Activated CD8-positive, alpha-beta memory T cell treated with anti-CD3 and anti-CD28 coated beads, Interleukin-2, amount 50 U/mL, for 24 hours (primary cell): Measurements from ENCODE around the gene PEF1.
"Not testable (repeated sequence)": the region's sequence is repeated elsewhere in the genome, so short reads cannot be mapped to it uniquely, and the experiment has no call there.

Source experiments
- DNase-seq: peaks from one replicate; pipeline ENCODE4 v3.0.0-alpha.2; 2020; ENCODE audit errors: extremely low read depth

The PEF1 gene

GRCh38 chr1:31609514-31610118, 35.1 kb downstream of the PEF1 start:
- no peak for DNase-seq

- no peak for DNase-seq
Observed at GRCh38 chr1:31607360-31607759, 37.3 kb downstream of the PEF1 start.

DNA sequence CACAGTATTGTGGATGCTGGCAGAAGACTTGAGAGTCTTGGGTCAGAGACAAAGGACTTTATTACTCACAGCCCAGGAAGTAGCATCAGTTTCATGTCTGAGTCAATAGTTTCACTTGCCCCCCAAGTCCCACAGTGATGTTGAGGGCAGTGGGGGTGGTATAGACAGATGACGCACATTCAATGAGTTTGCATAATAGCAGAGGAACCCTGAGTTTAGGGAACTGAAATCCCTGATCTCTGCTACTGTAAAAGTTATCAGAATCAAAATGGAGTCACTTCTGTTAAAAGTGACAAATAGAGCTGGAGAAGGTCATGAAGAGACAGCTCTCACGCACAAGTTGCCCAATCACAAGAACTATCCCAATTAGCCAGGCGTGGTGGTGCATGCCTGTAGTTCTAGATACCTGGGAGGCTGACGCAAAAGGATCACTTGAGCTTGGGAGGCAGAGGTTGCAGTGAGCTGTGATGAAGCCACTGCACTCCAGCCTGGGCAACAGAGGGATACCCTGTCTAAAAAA, 38.7 kb downstream of the PEF1 start:
- no peak for DNase-seq

GRCh38 chr1:31602081-31602480, 42.6 kb downstream of the PEF1 start:
- no peak for DNase-seq

- no peak for DNase-seq
Observed at GRCh38 chr1:31600641-31601040, 44.0 kb downstream of the PEF1 start.

DNA sequence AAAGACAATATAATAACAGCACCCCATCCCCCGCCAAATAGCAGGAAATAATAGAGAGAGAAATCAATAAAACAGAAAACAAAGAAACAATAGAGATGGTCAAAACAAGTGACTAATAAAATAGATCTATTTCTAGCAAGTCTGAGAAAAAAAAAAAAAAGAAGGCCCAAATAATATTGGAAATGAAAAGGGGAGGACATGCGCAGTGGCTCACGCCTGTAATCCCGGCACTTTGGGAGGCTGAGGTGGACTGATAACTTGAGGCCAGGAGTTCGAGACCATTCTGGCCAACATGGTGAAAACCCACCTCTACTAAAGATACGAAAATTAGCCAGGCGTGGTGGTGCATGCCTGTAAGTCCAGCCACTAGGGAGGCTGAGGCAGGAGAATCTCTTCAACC, 45.7 kb downstream of the PEF1 start:
- no peak for DNase-seq

GRCh38 chr1:31596737-31597097, 48.0 kb downstream of the PEF1 start:
- no peak for DNase-seq

DNA sequence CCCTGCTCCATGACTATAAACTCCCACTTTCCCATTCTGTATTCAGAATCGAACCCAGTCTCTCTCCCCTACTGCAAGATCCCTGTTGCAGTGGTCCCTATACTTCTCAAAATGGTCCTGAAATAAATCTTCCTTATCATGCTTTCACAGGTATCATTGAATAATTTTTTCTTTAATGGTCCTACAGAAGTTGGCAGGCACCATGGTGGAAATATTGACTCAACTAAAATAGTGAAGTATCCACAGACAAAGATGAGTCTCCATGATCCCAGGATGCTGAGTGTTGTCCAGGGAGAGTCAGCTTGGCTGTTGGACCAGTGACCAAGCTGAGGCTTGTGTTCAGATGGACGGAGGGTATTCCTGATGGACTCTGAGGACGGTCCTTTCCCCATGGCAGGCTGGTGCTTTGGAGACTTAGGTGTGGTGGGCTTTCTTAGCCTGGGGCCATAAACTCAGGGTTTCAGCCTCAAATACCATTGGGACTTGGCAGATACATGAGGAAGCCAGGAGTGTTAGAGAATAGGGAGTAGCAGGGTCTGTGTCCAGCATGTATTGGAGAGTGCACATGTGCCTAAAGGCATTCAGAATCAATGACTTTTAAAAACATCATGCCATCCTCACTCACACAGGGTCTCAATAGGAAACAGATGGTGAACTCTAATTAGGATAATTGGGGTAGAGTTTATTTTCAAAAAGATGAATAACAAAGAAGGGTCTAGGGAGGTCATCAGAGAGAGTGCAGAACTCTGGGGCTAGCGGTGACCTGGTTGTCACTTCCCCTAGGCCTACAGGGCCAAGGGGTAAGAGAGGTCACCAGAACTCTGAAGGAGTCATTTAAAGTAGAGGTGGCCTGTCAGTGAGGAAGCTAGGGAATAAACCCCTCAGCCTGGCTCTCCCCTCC, 48.6 kb downstream of the PEF1 start:
- no peak for DNase-seq

DNA sequence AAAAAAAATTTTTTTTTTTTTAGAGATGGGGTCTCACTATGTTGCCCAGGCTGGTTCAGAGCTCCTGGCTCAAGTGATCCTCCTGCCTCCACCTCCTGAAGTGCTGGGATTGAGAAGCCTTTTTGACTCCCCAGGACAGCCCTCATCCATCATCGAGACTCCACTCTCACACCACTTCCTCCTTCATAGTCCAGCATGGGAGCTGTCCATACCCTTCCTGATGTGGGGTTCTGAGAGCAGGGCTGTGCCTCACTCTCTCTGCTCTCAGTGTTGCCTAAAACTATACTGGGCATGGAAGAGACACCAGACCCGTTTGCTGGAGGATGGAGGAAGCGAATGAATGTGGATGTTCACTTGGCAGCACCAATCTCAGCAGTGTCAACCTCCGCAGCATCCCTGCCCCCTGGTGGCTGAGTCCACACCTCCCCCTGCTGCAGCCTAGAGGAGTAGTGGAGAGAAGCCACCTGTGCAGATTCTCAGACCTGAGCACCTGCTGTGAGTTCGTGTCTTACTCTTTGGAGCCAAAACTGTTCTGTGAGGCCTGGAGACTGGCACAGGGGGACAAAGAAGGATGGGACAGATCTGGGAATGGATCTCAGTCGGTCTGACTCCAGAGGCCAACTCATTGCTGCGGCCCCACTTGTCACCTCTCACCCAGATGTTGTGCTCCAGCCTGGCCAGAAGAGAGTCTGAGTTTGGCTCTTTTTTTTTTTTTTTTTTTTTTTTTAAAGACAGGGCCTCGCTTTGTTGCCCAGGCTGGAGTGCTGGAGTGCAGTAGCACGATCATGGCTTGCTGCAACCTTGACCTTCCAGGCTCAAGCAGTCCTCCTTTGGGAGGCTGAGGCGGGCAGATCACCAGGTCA, 50.7 kb downstream of the PEF1 start:
- peak; percentile 25 for DNase-seq

GRCh38 chr1:31593136-31593665, 51.5 kb downstream of the PEF1 start:
- no peak for DNase-seq

- no peak for DNase-seq
Observed at GRCh38 chr1:31592132-31592531, 52.5 kb downstream of the PEF1 start.

DNA sequence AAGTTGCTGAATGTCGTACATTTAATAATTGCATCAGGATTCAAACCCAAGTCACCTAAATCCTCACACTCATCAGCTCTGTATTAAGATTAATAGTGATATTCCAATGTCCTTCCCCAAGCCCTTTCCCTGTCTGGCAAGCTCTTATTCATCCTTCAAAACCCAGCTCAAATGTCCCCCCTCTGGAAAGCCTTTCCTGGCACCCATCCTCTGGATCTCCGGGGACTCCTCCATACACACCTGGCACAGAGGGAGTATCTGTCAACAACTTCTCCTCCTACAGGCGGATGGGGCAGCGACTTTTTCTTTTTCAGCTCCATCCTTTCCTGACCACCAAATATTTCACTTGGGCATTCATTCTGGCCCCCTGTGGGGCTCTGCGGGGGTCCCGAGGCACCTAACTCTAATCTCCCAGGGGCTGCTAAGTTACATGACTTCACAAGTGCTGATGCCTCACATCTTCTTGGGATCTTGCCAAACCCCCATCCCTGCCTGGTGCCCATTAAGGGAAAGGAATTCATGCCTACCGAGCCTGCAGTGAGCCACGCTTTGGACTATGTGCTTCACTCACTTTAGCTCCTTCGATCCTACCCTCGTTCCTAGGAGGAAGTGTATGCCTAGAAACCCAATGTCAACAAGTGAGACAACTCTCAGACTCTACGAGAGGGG, 53.1 kb downstream of the PEF1 start:
- DNase-seq: no peak

GRCh38 chr1:31588751-31589515, 55.7 kb downstream of the PEF1 start:
- DNase-seq: no peak

DNA sequence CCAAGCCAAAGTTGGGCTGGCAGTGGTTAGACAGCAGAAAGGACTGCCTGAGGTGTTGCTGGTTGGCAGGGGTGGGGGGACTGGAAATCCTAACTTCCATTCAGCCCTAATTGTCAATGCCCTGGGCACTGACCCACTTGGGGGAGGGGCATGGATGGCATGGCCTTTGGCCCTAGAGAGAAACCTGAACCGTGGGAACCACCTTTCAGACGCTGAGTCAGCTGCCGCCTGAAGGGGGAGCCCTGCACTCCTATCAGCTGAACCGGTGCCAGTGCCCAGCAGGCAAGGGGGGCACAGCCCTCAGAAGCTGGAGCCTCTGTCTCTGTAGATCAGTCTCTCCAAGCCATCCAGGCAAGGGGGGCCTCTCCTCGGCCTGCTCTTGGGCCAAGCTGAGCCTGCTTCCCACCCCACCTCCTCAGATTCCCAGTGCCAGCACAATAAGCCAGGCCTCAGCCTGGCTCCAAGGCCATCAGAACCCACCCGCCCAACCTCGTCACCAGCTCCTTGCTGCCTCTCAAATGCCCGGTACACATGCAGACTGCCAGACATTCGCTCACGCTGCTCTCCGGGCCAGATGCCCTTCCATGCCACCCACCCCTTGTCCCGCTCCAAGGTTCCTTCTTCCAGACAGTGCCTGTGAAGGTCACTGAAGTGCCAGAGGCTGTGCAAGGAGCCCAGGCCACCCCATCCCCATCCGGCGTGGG, 56.8 kb downstream of the PEF1 start:
- DNase-seq: peak; percentile 12

DNA sequence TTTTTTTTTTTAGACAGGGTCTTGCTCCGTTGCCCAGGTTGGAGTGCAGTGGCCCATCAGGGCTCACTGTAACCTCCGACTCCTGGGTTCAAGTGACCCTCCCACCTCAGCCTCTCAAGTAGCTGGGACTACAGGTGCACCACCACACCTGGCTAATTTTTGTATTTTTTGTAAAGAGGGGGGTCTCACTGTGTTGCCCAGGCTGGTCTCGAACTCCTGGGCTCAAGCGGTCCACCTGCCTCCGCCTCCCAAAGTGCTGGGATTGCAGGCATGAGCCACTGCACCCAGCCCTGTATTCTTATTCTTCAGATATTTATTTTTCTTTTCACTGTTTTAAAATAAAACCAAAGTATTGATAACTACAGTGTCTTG, 57.4 kb downstream of the PEF1 start:
- not testable (repeated sequence) for DNase-seq

- DNase-seq: no peak
Observed at GRCh38 chr1:31586376-31587327, 58.0 kb downstream of the PEF1 start.

DNA sequence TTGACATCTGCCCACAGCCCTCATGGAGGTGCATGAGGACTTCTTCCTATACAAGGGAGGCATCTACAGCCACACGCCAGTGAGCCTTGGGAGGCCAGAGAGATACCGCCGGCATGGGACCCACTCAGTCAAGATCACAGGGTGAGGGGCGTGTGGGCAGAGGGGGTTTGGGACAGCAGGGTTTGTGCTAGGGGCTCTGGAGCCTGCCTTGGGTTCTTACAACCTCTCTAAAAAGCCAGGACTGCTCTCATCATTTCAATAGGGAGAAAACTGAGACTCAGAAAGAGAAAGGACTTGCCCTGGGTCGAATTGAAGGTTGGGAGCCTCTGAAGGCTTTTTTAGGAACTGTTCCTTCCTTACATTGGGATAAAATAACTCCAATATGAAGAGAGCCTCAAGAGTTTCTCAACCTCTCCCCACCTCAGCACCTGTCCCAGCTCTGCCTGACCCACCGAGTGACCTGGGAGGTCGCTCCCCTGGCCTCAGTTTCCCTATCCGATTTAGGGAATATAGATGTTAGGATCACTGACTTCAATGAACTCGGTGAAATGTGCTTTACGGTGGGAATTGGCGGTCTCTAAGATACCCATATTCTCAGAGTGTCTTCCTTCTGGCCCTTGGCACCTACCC, 58.8 kb downstream of the PEF1 start:
- DNase-seq: no peak
